Endometrial microvascular endothelial cells (primary cell): ENCODE results near the gene VIPR2. TPM values are rescaled to one million over a fixed set of nuclear protein-coding genes. Genes with fewer than 3 reads are reported as not detected.
"Not testable (repeated sequence)": the region's sequence is repeated elsewhere in the genome, so short reads cannot be mapped to it uniquely, and the experiment has no call there.

Source experiments
- in situ Hi-C: cut with HindIII; loops from 2 replicates; pipeline ENCODE4 v1.10.0; 2017; ENCODE audit warnings: low sequenced_read_pairs, low pct_unique_long_range_greater_than_20kb; ENCODE audit errors: inconsistent ontology term
- total RNA-seq: library from RNA; depleted of rRNA; stranded (reverse); fragments of >200 nt; gene quantifications from one replicate; pipeline ENCODE4 v1.2.3, GENCODE V29; 2015; ENCODE audit errors: inconsistent ontology term

The VIPR2 gene
- total RNA-seq, 1 donor from 2014 or later: not detected

GRCh38 chr7:159142730-159143129 lies 1.9 kb downstream of the VIPR2 start:
- in situ Hi-C loops: no loop called here

- in situ Hi-C loops: no loop called here
Observed at GRCh38 chr7:159142199-159142598, 2.5 kb downstream of the VIPR2 start.

GRCh38 chr7:159141660-159142059 lies 3.0 kb downstream of the VIPR2 start:
- in situ Hi-C loops: no loop called here

- in situ Hi-C loops: no loop called here
Observed at GRCh38 chr7:159141167-159141566, 3.5 kb downstream of the VIPR2 start.

- in situ Hi-C loops: no loop called here
Observed at GRCh38 chr7:159140170-159140910, 4.3 kb downstream of the VIPR2 start.

- in situ Hi-C loops: no loop called here
Observed at GRCh38 chr7:159139639-159140038, 5.0 kb downstream of the VIPR2 start.

GRCh38 chr7:159139202-159139601 lies 5.5 kb downstream of the VIPR2 start:
- in situ Hi-C loops: no loop called here

GRCh38 chr7:159138508-159138907 lies 6.2 kb downstream of the VIPR2 start:
- in situ Hi-C loops: no loop called here

- in situ Hi-C loops: no loop called here
Observed at GRCh38 chr7:159137906-159138305, 6.8 kb downstream of the VIPR2 start.

GRCh38 chr7:159136846-159137245 lies 7.8 kb downstream of the VIPR2 start:
- in situ Hi-C loops: no loop called here

- in situ Hi-C loops: no loop called here
Observed at GRCh38 chr7:159136442-159136841, 8.2 kb downstream of the VIPR2 start.

- in situ Hi-C loops: no loop called here
Observed at GRCh38 chr7:159136013-159136412, 8.7 kb downstream of the VIPR2 start.

GRCh38 chr7:159132670-159133443 lies 11.8 kb downstream of the VIPR2 start:
- in situ Hi-C loops: not testable (repeated sequence)

- in situ Hi-C loops: no loop called here
Observed at GRCh38 chr7:159130820-159131219, 13.8 kb downstream of the VIPR2 start.

- in situ Hi-C loops: no loop called here
Observed at GRCh38 chr7:159130199-159130775, 14.4 kb downstream of the VIPR2 start.

GRCh38 chr7:159128767-159129166 lies 15.9 kb downstream of the VIPR2 start:
- in situ Hi-C loops: no loop called here

GRCh38 chr7:159127691-159128642 lies 16.7 kb downstream of the VIPR2 start:
- in situ Hi-C loops: no loop called here

GRCh38 chr7:159126311-159127260 lies 18.1 kb downstream of the VIPR2 start:
- in situ Hi-C loops: no loop called here
